GM19328 (cell line): ENCODE data around the gene GPR61.

Experiments
- ATAC-seq: cut with Tn5 transposase; IDR thresholded peaks from one replicate; pipeline ENCODE4 v1.9.1; 2021; ENCODE audit warnings: mild to moderate bottlenecking, moderate library complexity; ENCODE audit not compliant: unreplicated experiment

The GPR61 gene

GRCh38 chr1:109534307-109534858, 5.3 kb upstream of the GPR61 start:
- ATAC-seq: no peak

- no peak for ATAC-seq
Measured at GRCh38 chr1:109535481-109535880, 4.2 kb upstream of the GPR61 start.

- no peak for ATAC-seq
Measured at GRCh38 chr1:109535971-109536491, 3.6 kb upstream of the GPR61 start.

GRCh38 chr1:109537450-109538178, 2.1 kb upstream of the GPR61 start:
- no peak for ATAC-seq

GRCh38 chr1:109538827-109539555, 681 bp upstream of the GPR61 start:
- ATAC-seq: no peak

GRCh38 chr1:109541102-109541501, 1.4 kb downstream of the GPR61 start:
- ATAC-seq: no peak

- no peak for ATAC-seq
Measured at GRCh38 chr1:109542657-109543056, 3.0 kb downstream of the GPR61 start.

- no peak for ATAC-seq
Measured at GRCh38 chr1:109543283-109543987, 3.8 kb downstream of the GPR61 start.

- ATAC-seq: no peak
Measured at GRCh38 chr1:109543988-109544735, 4.5 kb downstream of the GPR61 start.

GRCh38 chr1:109546311-109547109, 6.8 kb downstream of the GPR61 start:
- ATAC-seq: no peak

- ATAC-seq: no peak
Measured at GRCh38 chr1:109547463-109548320, 8.0 kb downstream of the GPR61 start.

GRCh38 chr1:109548321-109549267, 8.9 kb downstream of the GPR61 start, which contains the start of gene GNAI3:
GNAI3 (plus strand) TSS chr1:109548615; CDS start chr1:109548721, 106 bp downstream.
- ATAC-seq: peak; percentile 89

GRCh38 chr1:109556563-109556962, 16.9 kb downstream of the GPR61 start:
- ATAC-seq: no peak

- ATAC-seq: no peak
Measured at GRCh38 chr1:109557520-109557919, 17.8 kb downstream of the GPR61 start.

- no peak for ATAC-seq
Measured at GRCh38 chr1:109559995-109560394, 20.3 kb downstream of the GPR61 start.

- no peak for ATAC-seq
Measured at GRCh38 chr1:109564194-109564878, 24.7 kb downstream of the GPR61 start.

GRCh38 chr1:109565241-109565640, 25.6 kb downstream of the GPR61 start:
- no peak for ATAC-seq
